Neural progenitor cell (in vitro differentiated cells): ENCODE data around the gene ANO2.

ENCODE experiments used
- EZH2 ChIP-seq: fragments of 200-600 bp; sonication (generic); IDR thresholded peaks from 2 replicates; pipeline ENCODE4 v1.6.1; 2017; ENCODE audit warnings: antibody characterized with exemption, mild to moderate bottlenecking, moderate library complexity
- TF ChIP-seq, protein P1 (sequence below): fragments of 200-600 bp; sonication (generic); IDR thresholded peaks from 2 replicates; pipeline ENCODE4 v1.5.1; 2017; ENCODE audit warnings: antibody characterized with exemption, mild to moderate bottlenecking

DNA sequence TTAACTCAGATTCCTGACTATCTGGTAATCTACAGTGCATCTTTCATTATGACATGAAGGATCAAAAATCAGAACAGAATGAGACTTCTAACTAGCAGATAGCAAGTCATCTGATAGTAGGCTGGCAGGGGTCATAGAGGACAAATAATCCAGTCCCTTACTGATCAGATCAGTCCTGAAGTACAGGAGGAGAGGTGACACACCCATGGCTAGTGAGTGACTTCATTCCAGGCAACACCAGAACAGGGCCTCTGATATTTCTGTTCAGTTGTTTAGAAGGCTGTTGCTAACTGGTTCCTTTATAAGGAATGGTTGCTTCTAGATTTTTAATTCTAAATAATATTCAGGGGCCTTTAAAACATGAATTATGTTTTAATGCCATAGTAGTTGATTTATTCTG lies 291.0 kb downstream of the ANO2 start:
- TF ChIP-seq, protein P1, sequence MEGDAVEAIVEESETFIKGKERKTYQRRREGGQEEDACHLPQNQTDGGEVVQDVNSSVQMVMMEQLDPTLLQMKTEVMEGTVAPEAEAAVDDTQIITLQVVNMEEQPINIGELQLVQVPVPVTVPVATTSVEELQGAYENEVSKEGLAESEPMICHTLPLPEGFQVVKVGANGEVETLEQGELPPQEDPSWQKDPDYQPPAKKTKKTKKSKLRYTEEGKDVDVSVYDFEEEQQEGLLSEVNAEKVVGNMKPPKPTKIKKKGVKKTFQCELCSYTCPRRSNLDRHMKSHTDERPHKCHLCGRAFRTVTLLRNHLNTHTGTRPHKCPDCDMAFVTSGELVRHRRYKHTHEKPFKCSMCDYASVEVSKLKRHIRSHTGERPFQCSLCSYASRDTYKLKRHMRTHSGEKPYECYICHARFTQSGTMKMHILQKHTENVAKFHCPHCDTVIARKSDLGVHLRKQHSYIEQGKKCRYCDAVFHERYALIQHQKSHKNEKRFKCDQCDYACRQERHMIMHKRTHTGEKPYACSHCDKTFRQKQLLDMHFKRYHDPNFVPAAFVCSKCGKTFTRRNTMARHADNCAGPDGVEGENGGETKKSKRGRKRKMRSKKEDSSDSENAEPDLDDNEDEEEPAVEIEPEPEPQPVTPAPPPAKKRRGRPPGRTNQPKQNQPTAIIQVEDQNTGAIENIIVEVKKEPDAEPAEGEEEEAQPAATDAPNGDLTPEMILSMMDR = no peak
- no peak for TF ChIP-seq EZH2
